HepG2 (cell line): ENCODE data around the gene HIC1. TPM values are rescaled to one million over a fixed set of nuclear protein-coding genes. Genes with fewer than 3 reads are reported as not detected.

Source experiments
- CBX2 ChIP-seq, 2 experiments: fragments of 200-600 bp in 1 of 2; sonication (generic); formaldehyde crosslinking in 1 of 2; IDR thresholded peaks; 2 replicates each; pipeline versions ENCODE4 v1.7.0 to v1.8.1; 2018 to 2022; ENCODE audit warnings: low read depth in 2 of 2, low read length in 1 of 2, mild to moderate bottlenecking in 1 of 2, missing genetic modification reagents in 1 of 2
- EED ChIP-seq: sonication (generic); formaldehyde crosslinking; IDR thresholded peaks from 2 replicates; pipeline ENCODE4 v1.5.0; 2020; ENCODE audit warnings: mild to moderate bottlenecking, missing genetic modification reagents
- JUN ChIP-seq: sonication (generic); formaldehyde crosslinking; IDR thresholded peaks from 2 replicates; pipeline ENCODE4 v1.4.0; 2020; ENCODE audit warnings: mild to moderate bottlenecking, missing genetic modification reagents
- UBTF ChIP-seq: sonication (generic); formaldehyde crosslinking; IDR thresholded peaks from 2 replicates; pipeline ENCODE4 v1.4.0; 2020; ENCODE audit warnings: mild to moderate bottlenecking, missing genetic modification reagents
- WIZ ChIP-seq: sonication (generic); formaldehyde crosslinking; IDR thresholded peaks from 2 replicates; pipeline ENCODE4 v1.5.1; 2020; ENCODE audit warnings: mild to moderate bottlenecking, missing genetic modification reagents
- ZBTB34 ChIP-seq: sonication (generic); formaldehyde crosslinking; IDR thresholded peaks from 2 replicates; pipeline ENCODE4 v1.8.0; 2022; ENCODE audit warnings: mild to moderate bottlenecking, missing genetic modification reagents
- ZBTB8A ChIP-seq: sonication (generic); formaldehyde crosslinking; IDR thresholded peaks from 2 replicates; pipeline ENCODE4 v1.4.0; 2020; ENCODE audit warnings: mild to moderate bottlenecking, low read depth, missing genetic modification reagents, borderline replicate concordance
- ZNF256 ChIP-seq: sonication (generic); formaldehyde crosslinking; conservative IDR thresholded peaks from 2 replicates; pipeline ENCODE4 v1.4.0; 2020; ENCODE audit warnings: missing genetic modification reagents
- ZNF33A ChIP-seq: sonication (generic); formaldehyde crosslinking; IDR thresholded peaks from 2 replicates; pipeline ENCODE4 v1.5.1; 2020; ENCODE audit warnings: missing genetic modification reagents, mild to moderate bottlenecking, moderate library complexity, borderline replicate concordance
- ZNF362 ChIP-seq: sonication (generic); formaldehyde crosslinking; IDR thresholded peaks from 2 replicates; pipeline ENCODE4 v1.4.0; 2020; ENCODE audit warnings: missing genetic modification reagents, mild to moderate bottlenecking, borderline replicate concordance
- ZNF407 ChIP-seq: sonication (generic); formaldehyde crosslinking; IDR thresholded peaks from one replicate; pipeline ENCODE4 v1.5.1; 2020; ENCODE audit warnings: mild to moderate bottlenecking, missing genetic modification reagents; ENCODE audit errors: not compliant biosample characterization
- ZNF501 ChIP-seq: sonication (generic); formaldehyde crosslinking; IDR thresholded peaks from 2 replicates; pipeline ENCODE4 v1.5.1; 2020; ENCODE audit warnings: mild to moderate bottlenecking, moderate library complexity, missing genetic modification reagents
- ZNF740 ChIP-seq: sonication (generic); formaldehyde crosslinking; IDR thresholded peaks from 2 replicates; pipeline ENCODE4 v1.4.0; 2020; ENCODE audit warnings: missing genetic modification reagents
- polyA plus RNA-seq, 8 experiments: library from polyadenylated mRNA; depleted of rRNA in 3 of 8; stranded (reverse) in 7 of 8; unstranded in 1 of 8; fragments of >200 nt; fragmentation: Illumina TruSeq in 4 of 8; extraction: Trizol in 4 of 8; gene quantifications; 2 replicates each; pipeline versions ENCODE4 v1.2.1 to v1.2.3, GENCODE V29; 2011 to 2016; ENCODE audit warnings: low read depth in 4 of 8, missing spikeins in 1 of 8, mixed read lengths in 1 of 8; ENCODE audit not compliant: insufficient read depth in 1 of 8
- total RNA-seq, 5 experiments: library from RNA; depleted of rRNA; stranded (reverse); fragments of >200 nt; fragmentation: Illumina TruSeq; extraction: Trizol; gene quantifications; 2 replicates each; pipeline ENCODE4 v1.2.3, GENCODE V29; 2016; ENCODE audit warnings: low read depth in 1 of 5

The HIC1 gene
- total and polyA plus RNA-seq, 2 of the 13 experiments (the other 11 are each of a cell fraction or from before 2014, with no cell fraction given), result 0.04 to 0.31 TPM

GRCh38 chr17:2054512-2055291 lies at the start of gene HIC1 (continued):
- TF ChIP-seq ZNF407, result peak; percentile 39
- TF ChIP-seq WIZ (CRISPR knock-in tag), result no peak
- no peak for TF ChIP-seq ZNF256 (CRISPR knock-in tag)
- TF ChIP-seq UBTF (CRISPR knock-in tag), result peak; percentile 46
- TF ChIP-seq CBX2 (IDR thresholded peaks at IDR 0.05; ENCODE audit: low read depth, low read length), result no peak
- TF ChIP-seq CBX2 (CRISPR knock-in tag; IDR thresholded peaks at IDR 0.05; ENCODE audit: low read depth), result no peak
- TF ChIP-seq ZBTB8A (CRISPR knock-in tag), result no peak
- no peak for TF ChIP-seq ZNF740 (CRISPR knock-in tag)
- TF ChIP-seq ZNF362, result 0 out of 2 replicates have a peak, but pooled peaks have one; percentile 10
- no peak for TF ChIP-seq JUN (CRISPR knock-in tag)
- TF ChIP-seq ZNF501 (CRISPR knock-in tag), result peak; percentile 73
- TF ChIP-seq EED, result no peak
- TF ChIP-seq ZBTB34, result no peak
- TF ChIP-seq ZNF33A, result no peak
